ENCODE measurements around the gene COX4I2. TPM values are rescaled to one million over a fixed set of nuclear protein-coding genes. Genes with fewer than 3 reads are reported as not detected.

COX4I2 gene
- total and polyA plus RNA-seq, 2 donors (not counting 3 experiments of a cell fraction or from before 2014, with no cell fraction given): not detected

DNA sequence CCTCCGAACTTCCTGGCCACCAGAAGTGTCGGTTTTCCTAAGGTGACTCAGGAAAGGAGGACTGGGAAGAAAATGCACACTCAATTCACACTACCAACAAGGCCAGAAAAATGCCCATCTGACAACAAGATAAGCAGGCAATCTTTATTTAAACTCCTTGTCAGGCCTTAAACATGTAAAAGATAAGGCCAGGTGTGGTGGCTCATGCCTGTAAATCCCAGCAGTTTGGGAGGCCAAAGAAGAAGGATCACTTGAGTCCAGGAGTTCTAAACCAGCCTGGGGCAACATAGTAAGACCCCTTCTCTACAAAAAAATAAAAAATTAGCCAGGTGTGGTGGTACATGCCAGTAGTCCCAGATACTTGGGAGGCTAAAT lies 40.2 kb upstream of the COX4I2 start:
- Histone ChIP-seq H3K79me2 (ENCODE audit: control insufficient read depth, insufficient read depth, low read length) (no peaks in the 10 kb centered on the region), H2AFZ (ENCODE audit: low read depth, low read length) (no peak overlapping the region), H3K9me3 (replicated peaks; ENCODE audit: control insufficient read depth, insufficient read depth, low read length) (no peaks in the 10 kb centered on the region), H3K4me3 (replicated peaks in 1 of 3; ENCODE audit: insufficient read depth in 1 of 3, low read depth in 1 of 3, low read length in 3 of 3) (no peak overlapping the region), H3K9ac (replicated peaks; ENCODE audit: extremely low read depth, insufficient read depth, low read length) (no peak overlapping the region), H3K9me1 (replicated peaks; ENCODE audit: control insufficient read depth, extremely low read depth, insufficient read depth, low read length) (no peaks in the 10 kb centered on the region), H4K20me1 (replicated peaks; ENCODE audit: control insufficient read depth, extremely low read depth, insufficient read depth, low read length) (no peaks in the 10 kb centered on the region), H3K27me3 (ENCODE audit: control insufficient read depth in 2 of 2, insufficient read depth in 2 of 2, low read length in 2 of 2) (no peaks in the 10 kb centered on the region), H3K27ac (ENCODE audit: insufficient read depth, low read depth, low read length) (no peak overlapping the region), H3K36me3 (ENCODE audit: control insufficient read depth in 2 of 2, extremely low read depth in 1 of 2, insufficient read depth in 2 of 2, low read length in 2 of 2) (no peaks in the 10 kb centered on the region), H3K4me1 (ENCODE audit: control insufficient read depth, extremely low read depth, insufficient read depth, low read length) (peaks cover 16% of the 10 kb centered on the region), H3K4me2 (ENCODE audit: insufficient read depth, low read length) (no peak overlapping the region)
- dilution Hi-C loops (cut with MboI; ENCODE audit: extremely low pct_ligation_motif_present, low sequenced_read_pairs): no loop called here
- POLR2A ChIA-PET: interaction anchor here (0.7 to 2.6 kb wide), 2 partner anchors 8 to 34 kb away, joined by 4 to 10 read pairs; partner anchors contain the start of gene ID1
- intact Hi-C loops (cut with micrococcal nuclease): no loop called here
- TF ChIP-seq MYC (IDR thresholded peaks at IDR 0.05; ENCODE audit: low read depth, low read length) (no peak), GATA2 (IDR thresholded peaks at IDR 0.05; ENCODE audit: insufficient read depth, insufficient read length, low read depth, low read length) (no peak), MAX (IDR thresholded peaks at IDR 0.05; ENCODE audit: insufficient read depth, insufficient read length) (no peak), POLR2A (IDR thresholded peaks at IDR 0.05; ENCODE audit: low read depth, low read length) (no peak), POLR2AphosphoS5 (IDR thresholded peaks at IDR 0.05; ENCODE audit: insufficient read depth, low read depth, low read length) (no peak), JUN (IDR thresholded peaks at IDR 0.05; ENCODE audit: borderline replicate concordance, insufficient read depth, insufficient read length, low read depth) (no peak), FOS (IDR thresholded peaks at IDR 0.05; ENCODE audit: borderline replicate concordance, insufficient read depth, low read length) (no peak), EZH2 (IDR thresholded peaks at IDR 0.05; ENCODE audit: borderline replicate concordance, low read depth, low read length, severe bottlenecking) (no peak)
- TF ChIP-seq, protein P1, sequence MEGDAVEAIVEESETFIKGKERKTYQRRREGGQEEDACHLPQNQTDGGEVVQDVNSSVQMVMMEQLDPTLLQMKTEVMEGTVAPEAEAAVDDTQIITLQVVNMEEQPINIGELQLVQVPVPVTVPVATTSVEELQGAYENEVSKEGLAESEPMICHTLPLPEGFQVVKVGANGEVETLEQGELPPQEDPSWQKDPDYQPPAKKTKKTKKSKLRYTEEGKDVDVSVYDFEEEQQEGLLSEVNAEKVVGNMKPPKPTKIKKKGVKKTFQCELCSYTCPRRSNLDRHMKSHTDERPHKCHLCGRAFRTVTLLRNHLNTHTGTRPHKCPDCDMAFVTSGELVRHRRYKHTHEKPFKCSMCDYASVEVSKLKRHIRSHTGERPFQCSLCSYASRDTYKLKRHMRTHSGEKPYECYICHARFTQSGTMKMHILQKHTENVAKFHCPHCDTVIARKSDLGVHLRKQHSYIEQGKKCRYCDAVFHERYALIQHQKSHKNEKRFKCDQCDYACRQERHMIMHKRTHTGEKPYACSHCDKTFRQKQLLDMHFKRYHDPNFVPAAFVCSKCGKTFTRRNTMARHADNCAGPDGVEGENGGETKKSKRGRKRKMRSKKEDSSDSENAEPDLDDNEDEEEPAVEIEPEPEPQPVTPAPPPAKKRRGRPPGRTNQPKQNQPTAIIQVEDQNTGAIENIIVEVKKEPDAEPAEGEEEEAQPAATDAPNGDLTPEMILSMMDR (IDR thresholded peaks at IDR 0.05; ENCODE audit: extremely low read depth in 1 of 2, insufficient read depth in 1 of 2, low read depth in 1 of 2, low read length in 2 of 2): no peak
- DNase-seq (ENCODE audit: low read depth, low spot score) (no peak), FAIRE-seq (no peak)
- no TSS peak for BruUV-seq (replicated peaks)
- CTCF ChIA-PET: interaction anchor here (0.6 to 1.1 kb wide), 2 partner anchors 15 to 19 kb away, joined by 3 read pairs; no protein-coding TSS in a partner anchor
